Subcutaneous adipose tissue (tissue), 4 donors: Measurements from ENCODE around the gene PRKCB. TPM values are rescaled to one million over a fixed set of nuclear protein-coding genes. Genes with fewer than 3 reads are reported as not detected.

ENCODE experiments used
- total RNA-seq, 4 donors: library from RNA; depleted of rRNA; stranded (reverse); fragments of >200 nt; gene quantifications; one replicate each; pipeline ENCODE4 v1.1.0, GENCODE V29; 2016
- TF ChIP-seq, protein P1 (sequence below): fragments of 450-650 bp; IDR thresholded peaks from one replicate; pipeline ENCODE4 v1.5.1; 2016; ENCODE audit warnings: low read depth, mild to moderate bottlenecking, control low read depth, antibody characterized with exemption, moderate library complexity

Gene PRKCB
- total RNA-seq, 4 donors from 2014 or later: 3.4 to 16.5 (median 5.7) TPM

DNA sequence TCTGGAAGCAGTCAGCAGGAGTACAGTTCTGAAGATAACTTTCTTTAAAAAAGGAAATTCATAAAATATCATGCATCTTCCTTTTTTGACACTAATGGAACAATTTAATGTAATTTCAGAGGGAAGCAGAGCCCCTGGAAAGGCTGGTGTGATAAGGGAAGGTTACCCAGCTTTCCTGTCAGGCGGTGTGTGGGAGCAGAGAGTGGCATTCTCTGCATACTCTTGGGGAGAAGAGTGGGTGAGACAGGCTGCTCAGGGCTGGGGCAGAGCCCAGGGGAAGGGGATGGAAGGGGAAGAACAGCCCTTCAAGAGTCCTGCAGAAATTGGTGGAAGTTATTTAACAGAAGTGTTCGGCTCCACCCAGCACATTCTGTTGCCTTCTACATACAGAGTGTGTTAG lies 84.7 kb downstream of the PRKCB start:
- TF ChIP-seq, protein P1, sequence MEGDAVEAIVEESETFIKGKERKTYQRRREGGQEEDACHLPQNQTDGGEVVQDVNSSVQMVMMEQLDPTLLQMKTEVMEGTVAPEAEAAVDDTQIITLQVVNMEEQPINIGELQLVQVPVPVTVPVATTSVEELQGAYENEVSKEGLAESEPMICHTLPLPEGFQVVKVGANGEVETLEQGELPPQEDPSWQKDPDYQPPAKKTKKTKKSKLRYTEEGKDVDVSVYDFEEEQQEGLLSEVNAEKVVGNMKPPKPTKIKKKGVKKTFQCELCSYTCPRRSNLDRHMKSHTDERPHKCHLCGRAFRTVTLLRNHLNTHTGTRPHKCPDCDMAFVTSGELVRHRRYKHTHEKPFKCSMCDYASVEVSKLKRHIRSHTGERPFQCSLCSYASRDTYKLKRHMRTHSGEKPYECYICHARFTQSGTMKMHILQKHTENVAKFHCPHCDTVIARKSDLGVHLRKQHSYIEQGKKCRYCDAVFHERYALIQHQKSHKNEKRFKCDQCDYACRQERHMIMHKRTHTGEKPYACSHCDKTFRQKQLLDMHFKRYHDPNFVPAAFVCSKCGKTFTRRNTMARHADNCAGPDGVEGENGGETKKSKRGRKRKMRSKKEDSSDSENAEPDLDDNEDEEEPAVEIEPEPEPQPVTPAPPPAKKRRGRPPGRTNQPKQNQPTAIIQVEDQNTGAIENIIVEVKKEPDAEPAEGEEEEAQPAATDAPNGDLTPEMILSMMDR: no peak

DNA sequence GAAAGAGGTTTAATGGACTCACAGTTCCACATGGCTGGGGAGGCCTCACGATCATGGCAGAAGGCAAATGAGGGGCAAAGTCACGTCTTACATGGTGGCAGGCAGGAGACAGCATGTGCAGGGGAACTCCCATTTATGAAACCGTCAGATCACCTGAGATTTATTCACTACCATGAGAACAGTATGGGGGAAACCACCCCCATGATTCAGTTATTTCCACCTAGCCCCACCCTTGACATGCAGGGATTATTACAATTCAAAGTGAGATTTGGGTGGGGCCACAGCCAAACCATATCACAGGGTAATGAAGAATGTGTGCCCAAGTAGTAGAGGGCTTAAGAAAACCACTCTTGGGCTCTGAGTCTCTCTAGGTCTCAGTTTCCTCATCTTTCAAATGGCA lies 85.1 kb downstream of the PRKCB start:
- TF ChIP-seq, protein P1: no peak

DNA sequence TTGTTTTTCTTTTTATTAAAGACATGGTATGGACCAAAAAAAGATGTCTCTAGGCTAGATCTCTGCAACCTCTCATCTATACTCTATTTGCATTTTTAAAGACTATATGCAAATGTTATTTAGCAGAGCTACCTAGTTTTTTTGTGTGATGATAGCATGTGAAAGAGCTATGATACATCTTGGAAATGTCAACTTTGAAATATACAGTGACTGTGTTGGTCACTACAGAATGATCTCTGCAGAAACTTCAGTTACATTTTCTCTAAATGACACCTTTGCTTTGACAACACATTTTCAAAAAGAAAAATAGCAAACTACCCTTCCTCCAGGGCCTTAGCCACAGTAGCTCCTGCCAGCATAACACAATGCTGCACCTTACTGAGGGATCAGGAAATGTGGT lies 86.6 kb downstream of the PRKCB start:
- TF ChIP-seq, protein P1: no peak

DNA sequence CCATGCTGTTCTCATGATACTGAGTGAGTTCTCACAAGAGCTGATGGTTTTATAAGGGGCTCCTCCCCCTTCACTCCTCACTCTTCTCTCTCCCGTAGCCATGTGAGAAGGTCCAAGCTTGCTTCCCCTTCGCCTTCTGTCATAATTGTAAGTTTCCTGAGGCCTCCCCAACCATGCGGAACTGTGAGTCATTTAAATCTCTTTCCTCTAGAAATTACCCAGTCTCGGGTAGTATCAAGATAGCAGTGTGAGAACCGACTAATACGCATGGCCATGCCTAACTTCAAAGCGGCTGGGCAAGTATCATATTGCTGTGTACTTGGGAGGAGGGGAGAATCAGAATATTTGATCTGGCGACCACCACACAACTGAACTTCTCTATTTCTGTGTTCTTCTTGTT lies 88.3 kb downstream of the PRKCB start:
- TF ChIP-seq, protein P1: no peak

DNA sequence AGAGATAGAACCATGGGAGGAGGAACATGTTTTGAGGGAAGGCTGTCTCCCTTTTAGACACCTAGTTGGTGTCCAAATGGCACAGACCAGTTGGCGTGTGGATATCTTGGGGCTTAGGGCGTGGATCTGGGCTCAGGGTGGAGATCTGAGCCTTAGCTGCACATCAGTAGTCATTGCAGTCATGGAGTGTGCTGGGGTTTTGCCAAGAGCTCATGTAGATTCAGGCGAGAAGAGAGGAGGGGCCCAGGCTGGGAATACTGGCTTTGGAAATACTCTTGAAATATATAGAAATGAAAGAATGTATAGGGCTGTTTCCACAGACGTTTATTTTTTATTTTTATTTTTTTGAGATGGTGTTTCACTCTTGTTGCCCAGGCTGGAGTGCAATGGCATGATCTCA lies 92.0 kb downstream of the PRKCB start:
- TF ChIP-seq, protein P1: no peak

DNA sequence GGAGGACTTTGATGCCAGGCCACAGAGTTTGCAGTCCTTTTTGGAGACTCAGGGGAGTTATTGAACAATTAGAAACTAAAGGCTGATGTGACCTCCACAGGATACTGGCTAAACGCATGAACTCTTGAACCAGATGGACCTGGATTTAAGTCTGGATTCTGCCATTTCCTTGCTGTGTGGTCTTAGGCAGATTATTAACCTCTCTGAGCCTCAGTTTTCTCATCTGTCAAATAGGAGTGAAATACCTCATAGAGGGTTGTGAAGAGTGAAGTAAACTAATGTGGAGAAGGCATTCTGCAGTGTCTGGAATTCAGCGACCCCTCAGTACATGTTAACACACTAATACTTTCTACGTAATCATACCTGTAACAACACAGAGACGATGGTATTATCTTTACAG lies 93.5 kb downstream of the PRKCB start:
- TF ChIP-seq, protein P1: no peak

DNA sequence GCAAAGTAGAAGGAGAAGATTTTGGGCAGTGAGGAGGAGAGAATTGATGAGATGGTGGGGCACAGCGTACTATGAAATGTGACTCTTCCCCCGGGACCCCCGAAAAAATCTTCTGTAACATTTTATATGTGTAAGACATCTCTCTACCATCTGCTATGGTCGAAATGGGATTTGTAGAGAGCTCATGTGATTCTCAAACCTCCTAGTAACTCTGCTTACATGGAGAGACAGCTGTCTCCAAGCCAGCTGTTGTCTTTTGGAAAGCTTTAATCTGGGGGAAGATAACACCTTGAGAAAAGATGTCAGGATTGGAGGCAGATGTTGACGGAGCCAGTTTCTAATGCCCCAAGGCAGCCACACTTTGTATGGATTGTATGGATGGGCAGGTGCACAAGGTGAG lies 94.1 kb downstream of the PRKCB start:
- TF ChIP-seq, protein P1: no peak
